NOMO-1 treated with DMSO at 0.1 percent for 48 hours (cell line): ENCODE results near the gene MCM6.

Experiments
- DNase-seq: peaks from one replicate; lab custom pipeline; 2025; ENCODE audit not compliant: unreplicated experiment; lab: John Stamatoyannopoulos, UW

MCM6 gene

DNA sequence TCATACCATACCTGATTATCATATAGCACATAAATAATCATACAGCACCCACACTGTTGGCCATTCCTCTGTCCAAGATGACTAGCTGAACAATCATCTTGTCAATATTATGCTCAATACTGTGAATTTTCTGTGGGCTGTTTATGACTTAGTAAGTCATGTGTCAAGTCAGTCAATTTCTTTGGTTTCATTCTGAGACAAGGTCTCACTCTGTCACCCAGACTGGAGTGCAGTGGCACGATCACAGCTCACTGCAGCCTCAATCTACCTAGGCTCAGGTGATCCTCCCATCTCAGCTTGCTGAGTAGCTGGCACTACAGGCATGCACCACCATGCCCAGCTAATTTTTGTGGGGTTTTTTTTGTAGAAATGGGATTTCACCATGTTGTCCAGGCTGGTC lies 5.7 kb downstream of the MCM6 start:
- no peak for DNase-seq

DNA sequence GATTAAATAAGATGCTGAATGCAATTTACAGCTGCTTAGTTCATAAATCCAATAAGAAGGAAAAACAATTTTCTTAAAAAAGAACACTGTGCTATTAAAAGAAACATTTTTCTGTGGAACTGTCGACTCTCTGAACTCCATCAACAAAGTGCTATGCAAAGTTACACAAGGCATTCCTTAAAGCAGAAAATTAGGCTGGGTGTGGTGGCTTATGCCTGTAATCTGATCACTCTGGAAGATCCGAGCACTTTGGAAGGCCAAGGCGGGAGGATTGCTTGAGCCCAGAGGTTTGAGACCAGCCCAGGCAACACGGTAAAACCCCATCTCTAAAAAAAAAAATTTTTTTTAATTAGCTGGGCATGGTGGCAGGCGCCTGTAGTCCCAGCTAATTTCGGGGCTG lies 13.0 kb downstream of the MCM6 start:
- no peak for DNase-seq

DNA sequence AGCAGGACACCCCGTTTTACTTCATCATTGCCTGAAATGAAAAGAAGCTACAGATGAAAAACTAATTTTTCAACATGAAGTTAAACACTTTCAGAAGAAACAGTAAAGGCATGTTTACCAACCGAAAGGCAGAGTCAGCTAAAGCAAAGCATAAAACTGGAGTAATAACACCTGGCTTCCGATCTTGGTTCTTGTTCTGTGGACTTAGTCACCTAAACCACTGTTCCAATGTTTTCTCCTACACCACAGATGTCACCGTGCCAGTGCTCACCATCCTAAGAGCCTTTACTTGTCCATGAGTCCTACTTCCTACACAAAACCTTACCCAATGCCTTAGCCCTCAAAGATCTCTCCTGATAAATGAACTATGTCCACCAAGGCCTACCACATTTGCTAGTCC lies 13.5 kb downstream of the MCM6 start:
- DNase-seq: no peak

DNA sequence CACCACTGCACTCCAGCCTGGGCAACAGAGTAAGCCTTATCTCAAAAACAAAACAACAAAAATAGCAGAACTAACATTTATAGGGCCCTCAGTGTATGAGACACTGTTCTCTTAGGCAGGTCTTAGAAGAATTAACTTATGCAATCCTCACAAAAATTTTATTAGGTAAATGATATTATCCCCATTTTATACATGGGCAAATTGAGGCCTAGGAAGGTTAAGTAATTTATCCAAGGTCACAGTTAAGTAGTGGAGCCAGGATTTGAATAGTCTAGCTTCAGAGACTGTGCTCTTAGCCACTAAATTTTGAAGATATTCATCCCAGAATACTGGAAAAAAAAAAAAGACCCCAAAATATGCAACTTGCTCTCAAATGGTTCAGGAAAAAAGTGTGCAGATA lies 22.8 kb downstream of the MCM6 start:
- DNase-seq: no peak

DNA sequence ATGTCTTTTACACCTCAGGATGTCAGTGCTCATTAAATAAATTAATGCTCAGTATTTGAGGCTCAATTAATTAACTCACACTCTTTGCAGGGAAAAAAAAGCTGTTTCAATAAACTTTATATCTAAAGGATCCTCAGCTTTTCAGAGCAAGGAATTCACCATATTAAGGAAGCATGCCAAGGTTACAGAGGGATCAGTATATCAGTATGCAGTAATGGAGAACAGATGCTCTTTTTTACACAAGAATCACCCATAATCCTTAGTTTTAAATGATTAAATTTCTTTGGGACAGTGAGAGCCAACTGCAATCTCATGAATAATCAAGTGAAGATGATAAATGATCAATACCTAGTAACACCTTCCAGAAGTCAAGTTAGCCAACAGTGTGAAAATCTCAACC lies 24.4 kb downstream of the MCM6 start:
- no peak for DNase-seq

DNA sequence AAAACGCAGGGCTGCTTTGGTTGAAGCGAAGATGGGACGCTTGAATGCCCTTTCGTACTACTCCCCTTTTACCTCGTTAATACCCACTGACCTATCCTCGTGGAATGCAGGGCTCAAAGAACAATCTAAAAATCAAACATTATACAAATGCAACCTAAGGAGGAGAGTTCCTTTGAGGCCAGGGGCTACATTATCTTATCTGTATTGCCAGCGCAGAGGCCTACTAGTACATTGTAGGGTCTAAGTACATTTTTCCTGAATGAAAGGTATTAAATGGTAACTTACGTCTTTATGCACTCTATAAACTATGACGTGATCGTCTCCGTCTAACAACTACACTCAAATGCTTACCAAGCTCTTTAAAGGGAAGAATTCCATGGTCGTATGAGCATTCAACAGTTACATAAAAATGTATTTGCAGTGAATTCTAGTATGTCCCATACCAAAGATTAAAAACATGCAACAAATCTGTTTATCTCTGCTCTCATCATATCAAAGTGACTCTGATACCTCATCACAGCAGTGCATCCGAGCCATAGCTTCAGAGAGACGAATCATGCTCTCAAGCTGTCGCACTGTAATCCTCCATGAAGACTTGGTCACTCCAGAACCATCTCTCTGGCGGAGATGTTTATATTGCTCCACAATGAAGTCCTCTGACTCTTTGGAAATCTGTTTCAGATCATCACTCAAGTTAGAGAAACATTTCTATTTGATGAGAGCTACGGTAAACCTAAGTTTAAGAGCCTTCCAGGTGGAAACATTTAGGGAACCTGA lies 25.2 kb downstream of the MCM6 start:
- DNase-seq: no peak

DNA sequence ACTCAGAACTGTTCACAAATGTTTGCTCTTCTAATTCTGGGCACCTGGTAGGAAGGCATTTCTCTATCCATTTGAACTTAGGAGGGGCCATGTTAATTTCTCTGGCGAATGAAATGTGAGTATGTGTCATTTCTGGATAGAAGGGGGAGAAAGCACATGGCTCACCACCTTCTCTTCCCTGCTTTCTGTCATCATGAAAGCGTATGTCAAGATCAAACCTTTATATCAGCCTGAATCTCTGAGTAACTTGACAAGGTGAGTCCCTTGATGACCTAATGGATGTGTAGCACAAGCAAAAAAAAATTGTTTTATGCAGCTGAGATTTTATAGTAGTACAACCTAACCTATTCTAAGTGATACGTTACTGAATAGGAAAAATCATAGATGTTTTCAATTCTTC lies 27.2 kb downstream of the MCM6 start:
- DNase-seq: no peak

DNA sequence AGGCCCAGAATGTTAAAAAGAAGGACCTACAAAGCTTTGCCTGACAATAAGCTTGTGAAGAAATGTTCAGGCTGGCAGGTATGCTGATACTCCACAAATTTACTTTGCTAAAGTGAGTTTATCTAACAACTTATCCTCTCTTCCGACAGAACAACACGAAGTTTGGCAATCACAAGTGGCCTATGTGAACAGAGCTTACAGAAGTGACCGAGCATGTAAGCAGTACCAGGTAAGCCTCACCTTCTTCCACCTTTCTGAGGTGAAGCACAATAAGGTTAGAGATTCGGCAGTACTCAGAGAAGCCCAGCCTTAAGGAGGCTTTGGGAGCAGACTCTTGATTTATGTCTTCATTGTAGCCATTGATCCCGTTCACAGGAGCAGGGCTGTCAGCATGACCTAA lies 30.2 kb downstream of the MCM6 start:
- DNase-seq: no peak

DNA sequence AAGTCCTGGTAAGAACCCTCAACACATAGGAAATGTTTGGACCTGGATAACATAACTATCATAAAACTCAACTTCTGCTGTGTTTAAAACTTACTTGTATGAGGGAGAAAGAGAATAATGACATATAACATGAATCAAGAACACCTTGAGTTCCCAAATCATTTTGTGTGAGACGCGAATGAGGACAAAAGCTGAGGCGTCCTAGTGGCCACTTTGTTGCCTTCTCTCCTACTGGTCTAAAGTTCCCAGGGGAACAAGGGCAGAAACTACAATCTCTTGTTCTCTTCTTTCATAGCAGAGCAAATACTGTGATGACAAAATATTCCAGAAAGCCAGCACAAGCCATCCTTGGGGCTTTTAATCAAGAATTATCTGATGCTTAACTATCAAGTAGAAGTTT lies 31.0 kb downstream of the MCM6 start:
- DNase-seq: no peak

DNA sequence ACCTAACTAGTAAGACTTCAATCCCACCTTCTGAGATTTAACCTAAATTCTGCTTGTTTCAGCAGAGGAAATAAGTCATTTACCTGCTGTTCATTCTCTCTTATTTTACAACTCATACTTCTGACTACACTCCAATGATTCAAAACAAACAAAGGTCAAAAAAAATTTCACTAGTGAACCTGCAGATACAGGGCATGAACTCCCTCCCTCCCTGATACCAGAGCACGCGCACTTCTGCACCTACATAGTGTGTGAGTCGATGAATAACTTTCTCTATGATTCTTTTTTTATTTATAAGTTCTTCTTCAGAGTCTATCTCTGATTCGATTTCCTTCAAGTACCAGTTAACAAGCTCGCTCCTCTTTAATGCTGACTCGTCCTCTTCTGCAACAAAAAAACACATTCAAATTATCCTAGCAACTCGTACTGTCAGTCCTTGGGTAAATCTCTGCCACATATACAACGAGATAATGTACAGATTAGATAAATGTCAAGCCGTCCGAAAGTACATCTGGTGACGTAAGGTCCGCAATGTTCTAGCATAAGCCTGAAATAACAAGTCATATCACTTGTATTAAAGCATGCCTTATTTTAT lies 31.8 kb downstream of the MCM6 start:
- DNase-seq: no peak

DNA sequence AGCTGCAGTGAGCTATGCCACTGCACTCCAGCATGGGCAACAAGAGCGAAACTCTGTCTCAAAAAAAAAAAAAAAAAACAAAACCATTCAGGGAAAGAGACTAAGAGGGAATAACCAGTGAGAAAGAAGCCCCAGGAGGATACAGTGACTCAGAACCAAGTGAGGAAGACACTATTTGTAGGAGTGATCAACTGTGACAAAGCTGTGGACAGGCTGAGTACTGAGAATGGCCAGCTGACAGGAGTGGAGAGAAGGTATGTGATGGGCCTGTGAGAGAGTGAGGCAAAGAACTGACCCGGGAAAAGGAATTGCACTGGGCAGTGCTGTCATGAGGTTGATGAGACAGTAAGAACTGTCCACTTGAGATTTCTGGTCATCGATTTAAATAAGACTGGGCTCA lies 32.6 kb downstream of the MCM6 start:
- no peak for DNase-seq

DNA sequence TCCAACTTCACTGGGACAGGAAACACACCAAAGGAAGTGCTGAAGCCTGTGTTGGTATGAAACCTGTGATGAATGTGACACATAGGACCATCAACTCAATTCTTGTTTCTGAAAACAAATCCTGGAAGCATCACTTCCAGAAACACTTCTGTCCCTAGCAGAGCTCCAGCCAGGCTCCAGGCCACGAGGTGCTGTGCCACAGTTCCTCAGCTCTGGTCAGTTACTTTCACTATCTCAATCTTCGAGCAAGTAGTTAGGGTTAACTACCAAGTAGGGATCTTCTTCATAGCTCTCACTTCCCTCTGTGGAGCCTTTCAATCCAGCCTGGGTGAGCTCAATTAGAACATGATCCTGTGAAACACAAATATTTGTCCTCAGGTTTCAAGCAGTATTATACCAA lies 35.6 kb downstream of the MCM6 start:
- DNase-seq: peak; percentile 10

DNA sequence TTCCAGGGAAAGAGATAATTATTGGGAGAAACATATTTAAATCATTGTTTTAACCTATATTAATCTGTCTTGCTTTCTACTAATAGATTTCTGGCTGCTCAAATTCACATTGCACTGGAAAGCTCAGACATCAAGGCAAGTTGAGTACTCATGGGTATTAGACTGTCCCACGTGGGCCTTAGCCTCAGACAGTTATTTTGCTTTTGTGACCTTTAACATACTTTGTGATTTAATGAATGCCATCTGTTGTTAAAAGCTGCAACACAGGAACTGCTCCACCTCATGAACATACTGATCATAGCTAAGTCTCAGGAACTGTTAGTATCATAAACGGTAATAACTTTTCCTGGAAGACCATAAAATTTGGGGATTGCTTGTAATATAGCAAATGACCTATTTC lies 36.5 kb downstream of the MCM6 start:
- no peak for DNase-seq

DNA sequence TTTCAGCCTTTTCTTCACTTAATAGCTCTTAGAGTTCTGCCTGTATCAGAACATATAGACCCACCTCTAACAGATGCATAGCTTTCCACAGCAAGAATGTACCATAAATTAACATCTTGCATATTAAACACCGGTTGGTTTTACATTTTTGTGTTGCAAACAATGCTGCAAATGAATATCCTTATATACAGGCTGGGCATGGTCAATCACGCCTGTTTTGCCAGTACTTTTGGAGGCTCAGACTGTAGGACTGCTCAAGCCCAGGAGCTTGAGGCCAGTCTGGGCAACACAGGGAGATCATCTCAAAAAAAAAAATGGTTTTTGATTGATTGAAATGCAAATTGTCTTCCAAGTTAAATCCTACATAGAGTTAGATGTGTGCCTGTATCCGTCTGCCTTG lies 37.7 kb downstream of the MCM6 start:
- no peak for DNase-seq

DNA sequence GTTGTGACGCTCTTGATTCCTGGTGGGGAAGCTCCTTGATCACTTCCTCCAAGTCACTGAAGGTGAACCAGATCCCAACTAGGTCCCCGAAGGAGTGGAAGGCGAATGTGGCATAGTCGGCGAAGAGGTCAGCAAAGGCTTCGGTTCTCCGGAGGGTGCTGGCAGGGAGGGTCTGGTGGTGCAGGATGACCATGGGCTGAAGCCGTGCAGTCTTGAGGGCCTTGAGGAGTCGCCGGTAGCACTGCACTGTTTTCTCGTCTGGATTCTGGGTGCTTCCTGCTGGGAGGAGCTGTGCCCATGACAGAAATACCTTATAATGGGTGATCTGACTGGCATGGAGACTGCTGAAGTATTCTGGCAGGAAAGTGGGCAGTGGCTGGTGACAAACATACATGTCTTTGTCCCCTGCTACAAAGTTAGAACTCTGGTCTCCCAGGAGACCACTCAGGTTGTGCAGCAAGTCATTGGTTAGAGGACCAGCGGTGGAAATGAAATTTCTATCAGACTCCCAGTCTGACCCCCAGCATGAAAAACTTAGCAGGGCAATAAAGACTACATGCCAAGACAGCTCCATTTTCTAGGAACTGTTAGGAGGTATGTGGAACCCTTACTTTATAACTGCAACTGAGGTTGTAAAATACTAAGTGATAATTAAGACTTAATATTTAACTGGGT lies 39.5 kb downstream of the MCM6 start, which contains the start of gene LCT:
Gene LCT, minus strand, starts transcription at position 589 of the 675 bp plus-strand sequence. Its CDS starts 15 bp downstream, at position 574.
- DNase-seq: no peak

DNA sequence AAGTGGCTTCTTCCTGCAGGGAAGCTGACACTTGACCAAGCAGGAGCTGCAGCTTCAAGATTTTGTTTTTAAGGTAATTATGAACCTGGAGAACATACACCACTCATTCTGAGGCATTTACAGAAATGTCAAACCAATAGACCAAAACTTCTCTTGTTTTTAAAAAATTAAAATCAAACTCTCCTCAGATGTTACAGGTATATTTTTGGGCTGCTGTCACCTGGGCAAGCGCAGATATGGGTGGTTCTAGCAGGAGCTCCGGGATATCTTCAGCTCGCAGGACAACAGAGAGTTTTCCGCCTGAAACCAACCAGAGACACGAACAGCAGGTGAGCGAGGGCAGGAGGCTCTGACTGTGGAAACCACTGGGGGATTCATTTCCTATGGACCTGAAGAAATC lies 43.4 kb downstream of the MCM6 start:
- DNase-seq: no peak

DNA sequence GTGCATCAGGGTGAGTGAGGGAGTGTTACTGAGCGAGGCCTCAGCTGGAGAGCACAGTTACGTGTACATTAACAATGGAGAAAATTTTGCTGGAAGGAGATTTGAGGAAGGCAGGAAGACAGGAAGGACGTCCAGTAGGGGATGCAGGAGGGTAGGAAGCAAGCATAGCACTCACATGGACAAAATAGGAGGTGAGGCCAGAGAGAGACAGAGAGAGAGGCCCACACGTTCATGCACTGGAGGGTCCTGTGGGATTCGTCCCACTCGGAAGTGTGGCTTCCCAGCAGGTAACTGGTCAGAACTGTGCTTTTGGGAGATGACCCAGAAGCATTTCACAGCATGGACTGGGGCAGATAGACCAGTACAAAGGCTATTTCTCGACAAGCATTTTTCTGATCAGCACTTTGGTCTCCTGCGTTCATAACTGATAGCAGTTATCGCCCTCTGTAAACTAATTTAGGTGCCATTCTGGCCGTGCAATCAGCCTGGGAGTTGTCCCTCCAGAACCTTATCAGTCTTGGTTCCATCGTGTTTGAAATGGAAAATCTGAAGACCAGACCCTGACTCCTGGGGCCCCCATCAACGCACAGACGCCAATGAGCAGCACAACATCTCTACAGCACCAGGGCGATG lies 44.9 kb downstream of the MCM6 start:
- DNase-seq: no peak

DNA sequence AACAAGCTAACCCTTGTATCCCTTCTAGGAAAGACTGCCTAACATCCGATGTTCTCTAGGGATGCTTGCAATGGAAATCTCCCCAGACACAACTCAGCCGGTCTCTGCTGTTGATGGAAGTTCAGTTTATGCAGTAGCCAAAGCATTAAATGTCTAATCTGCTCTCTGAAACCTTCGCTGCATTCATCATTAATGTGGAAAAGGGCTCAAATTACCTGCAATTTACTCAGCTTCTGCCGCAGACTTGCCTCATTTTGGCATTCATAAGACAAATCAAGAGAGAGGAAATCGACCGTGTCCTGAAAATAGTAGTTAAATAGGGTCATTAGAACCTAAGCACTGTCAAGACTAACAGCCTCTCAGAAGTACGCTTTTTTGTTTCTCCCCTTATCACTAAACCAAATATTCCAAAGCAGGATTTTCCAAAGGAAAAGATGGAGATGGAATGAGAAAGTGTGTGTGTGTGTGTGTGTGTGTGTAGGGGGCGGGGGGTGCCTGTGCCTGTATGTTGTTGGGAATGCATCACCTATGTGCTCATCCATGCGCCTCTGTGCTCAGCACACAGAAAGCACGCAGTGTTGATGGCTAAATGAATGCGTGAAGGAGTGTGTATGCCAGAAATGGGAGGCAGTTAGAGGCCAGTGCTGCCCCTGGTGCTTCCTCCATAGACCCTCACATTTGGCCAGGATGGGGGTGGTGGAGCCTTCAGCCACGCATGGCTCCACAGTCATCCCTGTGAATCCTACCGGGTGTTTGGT lies 46.7 kb downstream of the MCM6 start:
- no peak for DNase-seq

DNA sequence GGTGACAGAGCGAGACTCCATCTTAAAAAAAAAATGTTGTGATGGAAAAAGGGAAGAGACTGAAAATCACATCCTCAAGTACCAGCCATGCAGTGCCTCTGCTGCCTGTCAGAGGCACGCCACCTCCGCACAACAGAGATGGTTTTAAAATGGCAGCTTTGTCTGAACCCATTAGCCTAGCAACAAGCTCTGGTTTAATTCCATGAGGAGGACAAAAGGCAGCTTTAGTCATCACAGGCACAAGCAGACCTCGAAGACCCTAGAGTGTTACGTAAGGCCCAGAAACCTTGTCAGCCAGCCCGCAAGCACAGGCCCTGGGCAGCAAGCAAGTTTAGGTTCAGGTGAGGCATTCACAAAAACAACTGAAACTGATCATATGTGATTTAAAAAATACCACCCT lies 49.7 kb downstream of the MCM6 start:
- no peak for DNase-seq

DNA sequence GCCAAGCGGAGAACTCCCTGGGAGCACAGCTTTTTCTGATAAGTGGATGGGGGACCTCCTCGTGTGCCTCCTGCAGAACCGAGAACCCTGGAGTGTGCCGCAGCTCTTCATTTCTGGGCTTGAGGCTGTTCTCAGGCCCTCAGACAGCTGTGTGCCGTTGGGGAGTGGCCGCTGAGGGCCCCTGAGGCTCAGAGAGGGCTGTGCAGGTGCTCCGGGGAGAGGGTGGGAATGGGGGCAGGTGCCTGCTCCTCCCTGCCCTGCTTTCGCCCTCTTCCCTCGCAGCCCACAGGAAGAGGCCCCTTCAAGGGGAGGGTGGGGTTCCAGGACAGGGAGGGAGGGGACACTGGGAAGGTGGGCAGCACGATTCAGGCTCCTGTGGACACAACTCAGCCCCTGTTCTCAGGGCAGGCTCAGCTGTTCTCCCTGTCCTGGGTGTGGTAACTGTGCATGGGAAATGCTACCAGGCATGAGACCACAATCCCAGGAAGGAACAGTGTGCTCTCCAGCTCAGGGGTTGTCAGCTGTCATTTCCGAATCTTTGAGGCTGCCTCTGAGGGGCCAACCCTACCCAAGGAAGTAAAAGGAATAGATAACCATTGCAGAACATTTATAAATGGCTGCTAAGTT lies 50.6 kb downstream of the MCM6 start:
- DNase-seq: no peak

DNA sequence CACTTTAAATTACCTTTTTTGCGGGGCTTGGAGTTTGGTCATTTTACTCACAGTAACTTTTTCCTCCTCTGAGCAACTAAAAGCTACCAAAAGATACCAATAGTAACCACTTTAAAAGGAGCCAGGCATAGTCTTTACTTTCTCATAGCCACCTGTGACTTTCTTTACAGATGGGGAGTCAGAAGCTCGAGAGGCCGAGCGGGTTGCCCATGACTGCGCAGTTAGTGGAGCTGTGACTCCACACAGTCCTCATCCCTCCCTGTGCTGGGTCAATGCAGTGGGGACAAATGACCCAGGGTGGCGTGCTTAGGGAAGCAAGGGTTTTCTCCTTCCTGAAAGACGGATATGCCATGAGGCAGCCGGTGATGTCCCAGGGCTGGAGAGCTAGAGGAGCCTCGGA lies 51.1 kb downstream of the MCM6 start:
- no peak for DNase-seq
